Measurements from ENCODE around the gene RNF152. TPM values are rescaled to one million over a fixed set of nuclear protein-coding genes. Genes with fewer than 3 reads are reported as not detected.

The RNF152 gene
- total and polyA plus RNA-seq, 8 donors: 11.0 to 17.3 (median 14.5) TPM

DNA sequence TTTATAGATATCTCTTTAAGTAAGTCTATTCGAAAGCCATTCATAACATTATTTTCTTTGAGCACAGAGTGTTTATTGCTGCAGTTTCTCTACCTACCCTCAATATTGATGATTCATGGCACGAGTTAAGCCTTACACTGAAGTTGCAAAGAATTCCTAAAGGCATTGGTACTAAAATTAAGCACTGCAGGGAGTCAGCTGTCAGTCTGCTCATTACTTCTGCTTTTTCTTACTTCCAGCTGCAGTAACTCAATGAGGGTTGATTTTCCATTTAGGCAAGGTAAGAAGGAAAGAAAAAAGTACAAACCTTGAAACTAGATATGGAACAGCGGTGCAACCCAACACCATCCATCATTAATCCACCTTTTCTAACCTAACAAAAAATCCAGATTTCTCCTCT is 65.2 kb downstream of the RNF152 start:
- Histone ChIP-seq H3K4me3 (no peak overlapping the region), H3K36me3 (no peaks in the 10 kb centered on the region), H3K4me1 (peaks cover 0 to 5% of the 10 kb centered on the region in 2 donors), H3K27me3 (peaks cover 0 to 13% of the 10 kb centered on the region in 2 donors), H3K27ac (no peak overlapping the region), H3K9me3 (no peaks in the 10 kb centered on the region)
- ATAC-seq (no peak), DNase-seq (no peak)
- intact Hi-C loops (cut with DNase I): no loop called here
- TF ChIP-seq CTCF (IDR thresholded peaks at IDR 0.05): no peak

DNA sequence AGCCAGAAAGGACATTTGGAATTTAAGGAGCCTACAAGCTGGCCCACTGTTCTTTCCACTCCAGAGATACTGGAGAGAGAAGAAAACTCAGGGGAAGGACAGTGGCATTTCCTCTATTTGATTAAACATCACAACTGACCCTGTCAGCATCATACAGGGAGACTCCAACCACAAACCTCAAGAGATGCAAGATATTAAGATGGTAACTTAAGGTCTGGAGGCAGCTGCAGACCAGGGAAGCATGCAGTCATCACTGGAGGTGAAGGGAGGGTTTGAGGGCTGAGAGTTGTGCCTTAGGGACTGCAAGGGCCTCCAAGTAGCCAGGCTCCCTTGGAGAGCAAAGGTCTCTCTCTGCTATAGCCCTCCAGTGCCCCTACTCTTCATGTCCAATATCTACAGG is 67.4 kb downstream of the RNF152 start:
- Histone ChIP-seq H3K27ac (no peak overlapping the region), H3K36me3 (no peaks in the 10 kb centered on the region), H3K4me3 (no peak overlapping the region), H3K9me3 (no peaks in the 10 kb centered on the region), H3K4me1 (no peaks in the 10 kb centered on the region), H3K27me3 (peaks cover 0 to 2% of the 10 kb centered on the region in 2 donors)
- no peak for DNase-seq
- no peak for TF ChIP-seq CTCF (IDR thresholded peaks at IDR 0.05)
- intact Hi-C loops (cut with DNase I): no loop called here
- no peak for ATAC-seq

DNA sequence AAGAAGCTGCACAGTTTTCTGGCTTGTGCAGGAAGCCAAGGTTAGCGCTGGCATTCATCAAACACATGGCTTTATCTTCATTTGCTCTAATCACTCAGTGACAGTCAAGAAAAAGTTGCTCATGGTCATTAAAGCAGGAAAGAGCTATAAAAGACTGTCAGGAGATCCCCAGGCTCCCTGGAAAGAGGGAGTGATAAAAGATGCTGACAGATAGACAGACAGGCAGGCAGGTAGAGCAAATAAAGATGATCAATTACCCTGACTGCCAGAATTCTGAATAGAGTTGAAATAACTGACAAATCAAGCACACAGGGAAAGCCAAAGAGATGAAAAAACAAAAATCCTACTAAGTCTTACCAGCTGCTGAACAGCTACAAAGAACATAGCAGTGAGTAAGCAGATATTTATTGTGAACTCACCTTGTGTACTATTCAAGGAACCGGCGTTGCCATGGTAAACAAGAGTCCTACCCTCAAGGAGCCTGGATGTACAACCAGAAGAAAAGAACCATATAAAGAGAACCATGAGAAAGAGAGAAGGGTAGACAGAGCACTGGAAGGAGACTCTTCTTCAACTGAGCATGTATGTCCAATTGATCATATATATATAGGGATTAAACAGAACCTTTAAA is 68.0 kb downstream of the RNF152 start:
- Histone ChIP-seq H3K36me3 (no peaks in the 10 kb centered on the region), H3K4me1 (no peaks in the 10 kb centered on the region), H3K27me3 (no peaks in the 10 kb centered on the region), H3K9me3 (no peaks in the 10 kb centered on the region), H3K27ac (no peak overlapping the region), H3K4me3 (no peak overlapping the region)
- ATAC-seq (no peak), DNase-seq (no peak)
- intact Hi-C loops (cut with DNase I): no loop called here
- no peak for TF ChIP-seq CTCF (IDR thresholded peaks at IDR 0.05)

GRCh38 chr18:61823595-61823994 is 69.2 kb downstream of the RNF152 start:
- no peak for DNase-seq
- no peak for ATAC-seq
- no peak overlapping the region for H3K4me3 ChIP-seq
- H3K27me3 ChIP-seq: no peaks in the 10 kb centered on the region
- no peak overlapping the region for H3K27ac ChIP-seq
- no peaks in the 10 kb centered on the region for H3K4me1 ChIP-seq
- no peak for TF ChIP-seq CTCF (IDR thresholded peaks at IDR 0.05)
- H3K9me3 ChIP-seq: no peaks in the 10 kb centered on the region
- intact Hi-C loops (cut with DNase I): no loop called here
- H3K36me3 ChIP-seq: no peaks in the 10 kb centered on the region

DNA sequence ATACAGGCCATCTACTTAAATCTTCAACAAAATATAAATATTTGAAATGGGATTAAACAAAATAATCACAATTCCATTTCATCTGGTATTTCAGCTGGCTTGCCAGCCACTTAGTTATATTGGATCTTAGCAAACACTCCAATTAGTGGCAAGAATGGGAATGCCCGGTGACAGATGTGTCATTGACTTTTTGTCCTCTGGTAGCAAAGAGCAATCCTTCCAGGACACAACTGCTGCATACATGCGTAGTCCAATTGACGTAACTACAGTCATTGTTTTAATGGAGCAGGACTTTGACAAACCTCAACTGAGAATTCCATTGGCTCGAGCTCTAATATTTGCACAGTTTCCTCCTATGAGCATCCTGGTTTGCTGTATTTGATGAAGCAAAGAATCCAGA is 69.9 kb downstream of the RNF152 start:
- Histone ChIP-seq H3K4me3 (no peak overlapping the region), H3K4me1 (no peaks in the 10 kb centered on the region), H3K36me3 (no peaks in the 10 kb centered on the region), H3K27ac (no peak overlapping the region), H3K9me3 (no peaks in the 10 kb centered on the region), H3K27me3 (no peaks in the 10 kb centered on the region)
- no peak for DNase-seq
- no peak for TF ChIP-seq CTCF (IDR thresholded peaks at IDR 0.05)
- intact Hi-C loops (cut with DNase I): no loop called here
- no peak for ATAC-seq

Data from left lung (tissue), 10 donors.